ENCODE results near the gene PPM1A. TPM values are rescaled to one million over a fixed set of nuclear protein-coding genes. Genes with fewer than 3 reads are reported as not detected.

PPM1A gene
- total and polyA plus RNA-seq, 9 of the 15 experiments (the other 6 are each of a cell fraction or from before 2014, with no cell fraction given), result 5.5 to 23.9 (median 15.2) TPM

GRCh38 chr14:60329274-60329673 lies 80.3 kb downstream of the PPM1A start:
- H2AFZ ChIP-seq (ENCODE audit: low read depth, low read length), result no peak overlapping the region
- in situ Hi-C loops (cut with MboI) (no loop called here), intact Hi-C loops (cut with micrococcal nuclease) (no loop called here)
- no peak overlapping the region for H3K27ac ChIP-seq (ENCODE audit: extremely low read depth, low read depth, low read length)
- CTCF ChIA-PET (ENCODE audit: low intra/inter-chr PET ratio), result no interaction called here
- no peak for FAIRE-seq
- POLR2A ChIA-PET, result interaction anchor here (0.6 kb wide), 1 partner anchor 1764 kb away, joined by 4 read pairs; no protein-coding TSS in a partner anchor
- no peaks in the 10 kb centered on the region for H3K36me3 ChIP-seq (ENCODE audit: control insufficient read depth, insufficient read depth, low read length)
- H3K27me3 ChIP-seq (ENCODE audit: control insufficient read depth in 2 of 2, insufficient read depth in 2 of 2, low read length in 2 of 2), result no peaks in the 10 kb centered on the region; a peak in 1 of 5 replicates
- no peaks in the 10 kb centered on the region for H3K79me2 ChIP-seq (ENCODE audit: control insufficient read depth, insufficient read depth, low read length)
- no TSS peak for BruUV-seq (replicated peaks)
- H4K20me1 ChIP-seq (replicated peaks; ENCODE audit: control insufficient read depth, insufficient read depth, low read length), result no peaks in the 10 kb centered on the region
- no peaks in the 10 kb centered on the region for H3K9me3 ChIP-seq (replicated peaks; ENCODE audit: control insufficient read depth, insufficient read depth, low read depth, low read length)
- 22% methylated on average over 2 of the region's 2 CpGs for WGBS (ENCODE audit: insufficient coverage, low coverage, missing lambda C conversion rate)
- no peak for ATAC-seq
- H3K4me3 ChIP-seq, result no peak overlapping the region
- peaks cover 2 to 6% of the 10 kb centered on the region in 2 experiments; a peak in 3 of 5 replicates for H3K4me1 ChIP-seq (replicated peaks in 1 of 2; ENCODE audit: control insufficient read depth in 2 of 2, insufficient read depth in 2 of 2, low read length in 2 of 2)
- no peaks in the 10 kb centered on the region for H3K9me1 ChIP-seq (ENCODE audit: control insufficient read depth, insufficient read depth, low read length)
- H3K4me2 ChIP-seq (ENCODE audit: insufficient read depth, low read length), result no peak overlapping the region
- DNase-seq (ENCODE audit: extremely low read depth in 1 of 4, low spot score in 3 of 4), result no peak
- no peak overlapping the region for H3K9ac ChIP-seq (ENCODE audit: insufficient read depth in 1 of 2, low read depth in 2 of 2, low read length in 2 of 2)
- TF ChIP-seq ZNF124 (CRISPR knock-in tag; IDR thresholded peaks at IDR 0.05) (no peak), MEF2A (IDR thresholded peaks at IDR 0.05; ENCODE audit: control insufficient read depth, low read depth, low read length) (no peak), ZFP1 (CRISPR knock-in tag; IDR thresholded peaks at IDR 0.05) (no peak), ZNF644 (tag; IDR thresholded peaks at IDR 0.05; ENCODE audit: low read depth) (no peak), TRIM24 (IDR thresholded peaks at IDR 0.05) (no peak), SMARCC2 (IDR thresholded peaks at IDR 0.05; ENCODE audit: low read depth) (no peak), ZNF277 (CRISPR knock-in tag; IDR thresholded peaks at IDR 0.05; ENCODE audit: borderline replicate concordance) (no peak), HDAC6 (IDR thresholded peaks at IDR 0.05; ENCODE audit: low read depth, low read length) (no peak), TAL1 (IDR thresholded peaks at IDR 0.05) (no peak), ZNF655 (CRISPR knock-in tag; IDR thresholded peaks at IDR 0.05) (no peak), ETV1 (tag; conservative IDR thresholded peaks at IDR 0.05; ENCODE audit: low read depth) (no peak), CTCFL (IDR thresholded peaks at IDR 0.05; ENCODE audit: borderline replicate concordance, insufficient read depth, low read depth, low read length, poor library complexity, severe bottlenecking) (no peak), IRF9 (tag; IDR thresholded peaks at IDR 0.05) (no peak), TCF15 (CRISPR knock-in tag; IDR thresholded peaks at IDR 0.05) (no peak), ARHGAP35 (IDR thresholded peaks at IDR 0.05; ENCODE audit: partially characterized antibody) (no peak), ZNF274 (IDR thresholded peaks at IDR 0.05; ENCODE audit: borderline replicate concordance, low read depth, low read length) (no peak), FOXM1 (IDR thresholded peaks at IDR 0.05; ENCODE audit: low read depth) (no peak), FOXM1 (CRISPR knock-in tag; IDR thresholded peaks at IDR 0.05; ENCODE audit: low read depth) (no peak)

Data from K562 (cell line).